ENCODE measurements around the gene ZBTB7B.

Gene ZBTB7B

DNA sequence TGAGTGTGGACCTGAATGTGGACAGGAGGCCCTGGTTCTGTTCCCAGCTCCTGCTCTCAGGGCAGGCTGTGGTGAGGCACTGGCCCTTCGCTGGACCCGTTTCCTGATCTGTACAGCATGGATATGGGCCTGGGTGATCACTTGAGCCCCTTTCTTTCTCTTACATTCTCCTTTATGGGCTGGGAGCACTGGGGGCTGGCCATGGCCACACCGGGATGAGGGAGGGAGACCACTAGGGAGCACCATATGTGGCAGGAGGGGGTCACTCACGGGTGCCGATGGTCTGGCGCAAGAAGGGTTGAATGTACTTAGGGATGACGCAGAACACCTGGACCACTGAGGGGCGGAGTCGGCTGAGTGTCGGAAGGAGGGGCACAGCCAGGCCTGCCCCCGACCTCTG lies 28.3 kb downstream of the ZBTB7B start:
- TF ChIP-seq, protein P1, sequence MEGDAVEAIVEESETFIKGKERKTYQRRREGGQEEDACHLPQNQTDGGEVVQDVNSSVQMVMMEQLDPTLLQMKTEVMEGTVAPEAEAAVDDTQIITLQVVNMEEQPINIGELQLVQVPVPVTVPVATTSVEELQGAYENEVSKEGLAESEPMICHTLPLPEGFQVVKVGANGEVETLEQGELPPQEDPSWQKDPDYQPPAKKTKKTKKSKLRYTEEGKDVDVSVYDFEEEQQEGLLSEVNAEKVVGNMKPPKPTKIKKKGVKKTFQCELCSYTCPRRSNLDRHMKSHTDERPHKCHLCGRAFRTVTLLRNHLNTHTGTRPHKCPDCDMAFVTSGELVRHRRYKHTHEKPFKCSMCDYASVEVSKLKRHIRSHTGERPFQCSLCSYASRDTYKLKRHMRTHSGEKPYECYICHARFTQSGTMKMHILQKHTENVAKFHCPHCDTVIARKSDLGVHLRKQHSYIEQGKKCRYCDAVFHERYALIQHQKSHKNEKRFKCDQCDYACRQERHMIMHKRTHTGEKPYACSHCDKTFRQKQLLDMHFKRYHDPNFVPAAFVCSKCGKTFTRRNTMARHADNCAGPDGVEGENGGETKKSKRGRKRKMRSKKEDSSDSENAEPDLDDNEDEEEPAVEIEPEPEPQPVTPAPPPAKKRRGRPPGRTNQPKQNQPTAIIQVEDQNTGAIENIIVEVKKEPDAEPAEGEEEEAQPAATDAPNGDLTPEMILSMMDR (IDR thresholded peaks at IDR 0.05; ENCODE audit: low read depth, low read length): no peak
- no peak overlapping the region for H3K4me3 ChIP-seq (replicated peaks in 1 of 2; ENCODE audit: low read depth in 2 of 2, low read length in 2 of 2)
- no peak for DNase-seq (ENCODE audit: low read depth in 2 of 2)

DNA sequence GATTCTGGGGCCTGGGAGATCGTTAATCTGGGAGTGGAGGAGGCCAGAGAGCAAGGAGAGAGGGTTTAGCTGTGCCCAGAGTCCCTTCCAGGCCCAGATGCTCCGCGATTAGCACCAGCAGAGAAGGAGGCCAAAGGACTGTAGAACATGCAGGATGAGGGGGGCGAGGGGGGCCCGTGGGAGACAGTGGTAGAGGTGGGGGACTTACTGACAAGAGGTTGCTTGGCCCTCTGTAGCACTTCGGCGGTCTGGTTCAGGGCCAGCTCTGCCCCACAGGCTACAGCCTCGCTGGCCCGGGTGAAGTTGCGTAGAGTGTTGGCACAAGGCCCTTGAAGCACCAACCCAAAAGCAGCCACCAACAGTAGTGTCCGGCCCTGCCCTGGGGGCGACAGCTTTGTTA lies 30.3 kb downstream of the ZBTB7B start:
- H3K4me3 ChIP-seq (replicated peaks in 1 of 2; ENCODE audit: low read depth in 2 of 2, low read length in 2 of 2): no peak overlapping the region
- no peak for DNase-seq (ENCODE audit: low read depth in 2 of 2)
- TF ChIP-seq, protein P1 (IDR thresholded peaks at IDR 0.05; ENCODE audit: low read depth, low read length): no peak

DNA sequence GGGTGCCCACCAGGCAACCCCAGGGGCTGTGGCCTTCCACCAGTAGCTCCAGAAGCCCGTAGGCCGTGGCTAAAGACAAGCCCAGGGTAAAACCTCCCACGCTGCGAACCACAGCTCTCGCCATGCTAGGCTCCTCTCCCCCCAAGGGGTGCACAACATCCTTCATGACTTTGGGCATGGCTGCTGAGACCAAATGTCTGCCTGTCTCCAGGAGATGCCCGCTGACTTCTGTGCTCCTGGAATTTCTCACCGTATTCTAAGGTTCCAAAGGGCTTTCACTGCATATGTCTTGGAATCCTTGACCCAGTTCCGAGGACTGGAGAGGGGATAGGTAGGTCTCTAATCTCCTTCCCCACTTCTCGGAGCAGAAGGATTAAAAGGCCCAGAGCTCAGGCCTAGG lies 30.9 kb downstream of the ZBTB7B start, which contains the start of the genes DCST1 and DCST2:
Gene DCST1 (plus strand): TSS at position 301 of the 400 bp plus-strand sequence. CDS start 213 bp downstream, outside the sequence.
Gene DCST2 (minus strand): TSS at position 258 of the 400 bp plus-strand sequence. CDS start 80 bp downstream, at position 178.
- H3K4me3 ChIP-seq (replicated peaks in 1 of 2; ENCODE audit: low read depth in 2 of 2, low read length in 2 of 2): no peak within 1 kb of the TSS
- DNase-seq (ENCODE audit: low read depth in 2 of 2): no peak
- TF ChIP-seq, protein P1 (IDR thresholded peaks at IDR 0.05; ENCODE audit: low read depth, low read length): no peak

DNA sequence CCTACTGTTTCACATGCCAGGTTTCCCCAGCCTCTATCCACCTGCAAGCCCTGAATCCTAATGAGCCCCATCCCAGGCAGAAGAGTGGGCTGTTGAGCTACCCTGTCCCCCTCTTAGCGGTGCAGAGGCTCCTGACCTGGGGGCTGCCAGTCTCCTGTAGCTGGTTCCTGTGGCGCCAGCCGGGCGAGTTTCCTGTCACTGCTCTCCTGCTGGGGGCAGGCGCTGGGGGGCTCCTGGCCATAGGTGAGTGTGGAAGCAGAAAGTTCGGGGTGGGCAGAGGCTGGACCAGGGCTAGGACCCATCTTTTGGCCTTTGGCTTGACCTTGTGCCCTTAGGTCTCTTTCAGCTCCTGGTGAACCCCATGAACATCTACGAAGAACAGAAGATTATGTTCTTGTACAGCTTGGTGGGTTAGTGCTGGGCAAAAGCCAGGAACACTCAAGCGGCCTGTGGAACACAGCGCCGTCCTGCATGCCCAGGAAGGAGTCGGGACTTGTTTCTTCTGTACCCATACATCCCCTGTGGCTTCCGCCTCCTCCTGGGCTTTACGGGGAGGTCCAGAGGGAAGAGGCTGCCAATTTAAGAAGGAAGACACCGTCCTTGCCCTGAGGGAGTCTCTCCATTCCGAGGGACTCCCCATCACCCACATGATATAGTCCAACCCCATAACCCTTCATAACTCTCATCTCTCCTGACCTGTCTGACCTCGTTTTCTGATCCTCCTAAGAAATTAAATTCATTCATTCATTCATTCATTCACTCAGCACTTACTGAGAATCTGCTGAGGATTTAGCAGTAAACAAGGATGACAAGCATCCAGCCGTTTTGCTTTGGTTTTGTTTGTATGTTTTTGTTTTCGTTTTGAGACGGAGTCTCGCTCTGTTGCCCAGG lies 32.0 kb downstream of the ZBTB7B start:
- TF ChIP-seq, protein P1 (IDR thresholded peaks at IDR 0.05; ENCODE audit: low read depth, low read length): no peak
- H3K4me3 ChIP-seq (replicated peaks in 1 of 2; ENCODE audit: low read depth in 2 of 2, low read length in 2 of 2): no peak overlapping the region
- no peak for DNase-seq (ENCODE audit: low read depth in 2 of 2)

DNA sequence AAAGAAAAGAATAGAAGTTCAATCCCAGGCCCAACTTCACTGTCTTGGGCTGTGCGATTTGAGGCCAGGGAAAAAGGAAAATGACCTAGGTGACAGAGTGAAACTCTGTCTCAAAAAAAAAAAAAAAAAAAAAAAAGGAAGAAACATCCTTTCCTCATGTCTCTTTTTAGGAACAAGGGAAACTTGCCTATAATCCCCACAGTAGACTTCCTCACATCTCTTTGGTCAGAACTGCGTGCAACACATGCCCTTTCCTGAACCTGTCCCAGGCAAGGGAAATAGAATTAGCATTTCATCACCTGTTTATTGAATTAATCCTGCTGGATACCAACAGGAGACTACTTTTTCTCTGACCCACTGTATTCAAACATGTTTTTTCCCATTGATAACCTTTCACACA lies 33.3 kb downstream of the ZBTB7B start:
- H3K4me3 ChIP-seq (replicated peaks in 1 of 2; ENCODE audit: low read depth in 2 of 2, low read length in 2 of 2): no peak overlapping the region
- TF ChIP-seq, protein P1 (IDR thresholded peaks at IDR 0.05; ENCODE audit: low read depth, low read length): no peak
- no peak for DNase-seq (ENCODE audit: low read depth in 2 of 2)

DNA sequence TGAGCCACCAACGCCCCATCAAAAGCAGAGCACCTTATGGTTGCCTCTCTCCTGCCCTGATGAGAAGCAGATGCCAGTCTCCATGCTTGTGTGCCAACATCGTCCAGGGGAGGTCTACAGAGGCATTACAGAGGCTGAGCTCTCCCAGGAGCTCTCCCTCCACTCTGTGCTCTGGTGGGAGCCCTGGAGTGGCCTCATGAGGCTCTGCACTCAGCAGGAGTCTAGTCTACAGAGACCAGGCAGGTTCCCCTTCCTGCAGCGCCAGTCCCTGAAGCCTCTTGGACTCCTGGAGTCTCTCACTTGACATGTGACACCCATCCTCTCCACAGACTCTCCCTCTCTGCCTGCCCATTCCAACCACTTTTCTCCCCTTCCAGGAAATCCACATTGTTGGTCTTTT lies 34.4 kb downstream of the ZBTB7B start:
- no peak for DNase-seq (ENCODE audit: low read depth in 2 of 2)
- TF ChIP-seq, protein P1 (IDR thresholded peaks at IDR 0.05; ENCODE audit: low read depth, low read length): no peak
- no peak overlapping the region for H3K4me3 ChIP-seq (replicated peaks in 1 of 2; ENCODE audit: low read depth in 2 of 2, low read length in 2 of 2)
